H1 (cell line): ENCODE data around the gene FLT1. TPM values are rescaled to one million over a fixed set of nuclear protein-coding genes. Genes with fewer than 3 reads are reported as not detected.

Source experiments
- CTCF ChIA-PET: fragments of 300-600 bp; sonication (Branson Sonifier 250); formaldehyde crosslinking; loops from one replicate; lab custom pipeline; 2021; ENCODE audit not compliant: partially characterized antibody; lab: Charles Lee
- POLR2A ChIA-PET: fragments of 300-600 bp; sonication (Branson Sonifier 250); formaldehyde crosslinking; loops from one replicate; lab custom pipeline; 2021; ENCODE audit warnings: inconsistent platforms; ENCODE audit not compliant: partially characterized antibody; lab: Charles Lee
- DNase-seq, 2 experiments: peaks; one replicate each; pipeline versions ENCODE4 v3.0.0 to v3.0.0-alpha.2; 2010 to 2022; ENCODE audit warnings: low spot score in 2 of 2, low read depth in 1 of 2, mixed read lengths in 1 of 2
- FAIRE-seq: peaks from 2 replicates; lab custom pipeline; 2011; peaks lifted over from hg19 to GRCh38; lab: Jason Lieb, UNC
- H2AFZ ChIP-seq: 2 replicates; pipeline ENCODE4 v1.8.1; 2012; ENCODE audit warnings: low read length, inconsistent platforms
- H2AK5ac ChIP-seq: 2 replicates; pipeline ENCODE4 v1.6.1; 2013; ENCODE audit warnings: low read depth, low read length
- H2BK120ac ChIP-seq: replicated peaks from 2 replicates; pipeline ENCODE3; 2013; ENCODE audit warnings: low read depth, low read length, inconsistent platforms
- H2BK12ac ChIP-seq: 2 replicates; pipeline ENCODE4 v1.6.1; 2013; ENCODE audit warnings: low read depth, low read length
- H2BK15ac ChIP-seq: 2 replicates; pipeline ENCODE4 v1.6.1; 2013; ENCODE audit warnings: low read length
- H2BK20ac ChIP-seq: 2 replicates; pipeline ENCODE4 v1.6.1; 2013; ENCODE audit warnings: low read length
- H2BK5ac ChIP-seq: 2 replicates; pipeline ENCODE4 v1.6.1; 2013; ENCODE audit warnings: low read depth, low read length
- H3K14ac ChIP-seq: 2 replicates; pipeline ENCODE4 v1.6.1; 2013; ENCODE audit warnings: inconsistent platforms; ENCODE audit not compliant: insufficient read length
- H3K18ac ChIP-seq: 2 replicates; pipeline ENCODE4 v1.6.1; 2013; ENCODE audit warnings: low read length; ENCODE audit errors: extremely low read depth
- H3K23ac ChIP-seq: 2 replicates; pipeline ENCODE4 v1.6.1; 2013; ENCODE audit warnings: inconsistent platforms; ENCODE audit not compliant: insufficient read length
- H3K23me2 ChIP-seq: 2 replicates; pipeline ENCODE4 v1.6.1; 2013; ENCODE audit warnings: low read depth, low read length
- H3K27ac ChIP-seq: 2 replicates; pipeline ENCODE4 v1.6.1; 2011; ENCODE audit warnings: low read depth, low read length, inconsistent platforms
- H3K27me3 ChIP-seq, 4 experiments: replicated peaks in 1 of 4; 1 replicate in 1 of 4; 2 replicates in 3 of 4; pipeline versions ENCODE4 v1.6.1 to v1.8.1; 2011 to 2013; ENCODE audit warnings: low read length in 3 of 4, mild to moderate bottlenecking in 3 of 4, inconsistent platforms in 2 of 4, mixed read lengths in 2 of 4, moderate library complexity in 1 of 4; ENCODE audit not compliant: control insufficient read depth in 3 of 4, insufficient read depth in 3 of 4; ENCODE audit errors: extremely low read depth in 1 of 4
- H3K36me3 ChIP-seq, 4 experiments: 2 replicates each; pipeline versions ENCODE4 v1.6.1 to v1.8.1; 2011 to 2013; ENCODE audit warnings: mild to moderate bottlenecking in 4 of 4, low read length in 3 of 4, moderate library complexity in 2 of 4, control low read depth in 1 of 4, inconsistent platforms in 1 of 4; ENCODE audit not compliant: insufficient read depth in 4 of 4, control insufficient read depth in 2 of 4
- H3K4ac ChIP-seq: replicated peaks from 2 replicates; pipeline ENCODE3; 2013; ENCODE audit warnings: low read length, low read depth, mixed read lengths, inconsistent platforms; ENCODE audit not compliant: insufficient read length
- H3K4me1 ChIP-seq, 4 experiments: replicated peaks in 1 of 4; 1 replicate in 1 of 4; 2 replicates in 3 of 4; pipeline versions ENCODE4 v1.6.1 to v1.8.1; 2011 to 2013; ENCODE audit warnings: low read length in 3 of 4, inconsistent platforms in 2 of 4, mixed read lengths in 1 of 4; ENCODE audit not compliant: insufficient read depth in 4 of 4, control insufficient read depth in 3 of 4
- H3K4me2 ChIP-seq, 2 experiments: 2 replicates each; pipeline versions ENCODE4 v1.6.1 to v1.8.1; 2011 to 2013; ENCODE audit warnings: low read depth in 2 of 2, low read length in 2 of 2, control low read depth in 1 of 2, inconsistent platforms in 1 of 2, mild to moderate bottlenecking in 1 of 2; ENCODE audit not compliant: insufficient read depth in 1 of 2
- H3K4me3 ChIP-seq, 4 experiments: fragments of 200-600, 300-600 bp in 1 of 4; sonication (generic), shearing (Covaris generic), sonication (Bioruptor Twin) in 1 of 4; 2 replicates each; pipeline versions ENCODE4 v1.5.1 to v1.8.1; 2011 to 2016; ENCODE audit warnings: low read length in 4 of 4, low read depth in 3 of 4, control low read depth in 2 of 4, inconsistent platforms in 2 of 4, mild to moderate bottlenecking in 2 of 4, mixed read lengths in 1 of 4, moderate library complexity in 1 of 4; ENCODE audit not compliant: insufficient read depth in 2 of 4; ENCODE audit errors: extremely low read depth in 1 of 4
- H3K56ac ChIP-seq: replicated peaks from 2 replicates; pipeline ENCODE3; 2013; ENCODE audit warnings: low read depth, mild to moderate bottlenecking, mixed read lengths, low read length, inconsistent platforms; ENCODE audit not compliant: insufficient read length
- H3K79me1 ChIP-seq: 2 replicates; pipeline ENCODE4 v1.6.1; 2013; ENCODE audit warnings: low read depth, low read length, control low read depth
- H3K79me2 ChIP-seq, 2 experiments: 2 replicates each; pipeline versions ENCODE4 v1.6.1 to v1.8.1; 2012 to 2013; ENCODE audit warnings: low read length in 2 of 2, mild to moderate bottlenecking in 2 of 2, inconsistent platforms in 1 of 2; ENCODE audit not compliant: insufficient read depth in 2 of 2, control insufficient read depth in 1 of 2
- H3K9ac ChIP-seq, 4 experiments: replicated peaks in 1 of 4; 1 replicate in 1 of 4; 2 replicates in 3 of 4; pipeline versions ENCODE4 v1.6.1 to v1.8.1; 2011 to 2013; ENCODE audit warnings: low read depth in 3 of 4, low read length in 3 of 4, control low read depth in 2 of 4, mild to moderate bottlenecking in 2 of 4, moderate library complexity in 2 of 4, inconsistent platforms in 1 of 4; ENCODE audit errors: extremely low read depth in 1 of 4
- H3K9me3 ChIP-seq, 2 experiments: 2 replicates each; pipeline versions ENCODE4 v1.6.1 to v1.8.1; 2012 to 2013; ENCODE audit warnings: mild to moderate bottlenecking in 2 of 2, moderate library complexity in 2 of 2, control low read depth in 1 of 2, inconsistent platforms in 1 of 2, low read depth in 1 of 2, low read length in 1 of 2, mixed read lengths in 1 of 2; ENCODE audit not compliant: insufficient read depth in 2 of 2
- H4K20me1 ChIP-seq, 2 experiments: replicated peaks in 1 of 2; 2 replicates each; pipeline versions ENCODE3 to v1.8.1; 2011 to 2013; ENCODE audit warnings: inconsistent platforms in 2 of 2, low read length in 2 of 2, mild to moderate bottlenecking in 1 of 2; ENCODE audit not compliant: insufficient read depth in 2 of 2, control insufficient read depth in 1 of 2
- H4K5ac ChIP-seq: 2 replicates; pipeline ENCODE4 v1.6.1; 2013; ENCODE audit warnings: low read length, low read depth, mixed read lengths, inconsistent platforms; ENCODE audit not compliant: insufficient read length
- H4K8ac ChIP-seq: 2 replicates; pipeline ENCODE4 v1.8.0; 2013; ENCODE audit warnings: mild to moderate bottlenecking, moderate library complexity, low read length, inconsistent platforms; ENCODE audit not compliant: insufficient read depth; ENCODE audit errors: extremely low read depth
- H4K91ac ChIP-seq: replicated peaks from 2 replicates; pipeline ENCODE3; 2013; ENCODE audit warnings: low read length, mixed read lengths, inconsistent platforms; ENCODE audit not compliant: insufficient read length
- SUZ12 ChIP-seq: fragments of 200-600 bp; sonication (generic); IDR thresholded peaks from 2 replicates; pipeline ENCODE4 v1.6.1; 2012; ENCODE audit warnings: mild to moderate bottlenecking, inconsistent platforms, low read length, moderate library complexity, mixed read lengths
- WGBS, 2 experiments: shearing (Covaris generic) in 1 of 2; methylation state at CpG; one replicate each; pipeline versions ENCODE4 v1.1.6 to v1.1.7; 2013 to 2015; ENCODE audit warnings: low lambda C conversion rate in 2 of 2, mixed read lengths in 2 of 2, inconsistent platforms in 1 of 2, low coverage in 1 of 2, missing lambda C conversion rate in 1 of 2; ENCODE audit not compliant: insufficient replicate concordance in 2 of 2, insufficient coverage in 1 of 2, insufficient read length in 1 of 2; ENCODE audit errors: extremely low coverage in 1 of 2, missing lambda C conversion rate in 1 of 2; 5-methylcytosine and 5-hydroxymethylcytosine counted together
- polyA plus RNA-seq, 7 experiments: library from polyadenylated mRNA; depleted of rRNA in 3 of 7; stranded (reverse) in 5 of 7; unstranded in 2 of 7; fragments of >200 nt in 5 of 7; fragments of 200-250 nt in 2 of 7; gene quantifications; 1 replicate in 5 of 7; 2 replicates in 1 of 7; 4 replicates in 1 of 7; pipeline versions ENCODE4 v1.2.1 to v1.2.3, GENCODE V29; 2011 to 2013; ENCODE audit warnings: missing spikeins in 2 of 7, mixed read lengths in 2 of 7
- total RNA-seq: library from RNA; stranded (reverse); fragmentation: NEBNext Ultra II Directional; extraction: Animal tissue kit (Norgen Biotek cat#: 25700); gene quantifications from 2 replicates; pipeline ENCODE4 v1.2.1, GENCODE V29; 2021

FLT1 gene
- total and polyA plus RNA-seq, 2 of the 8 experiments (the other 6 are each of a cell fraction or from before 2014, with no cell fraction given): 19.7 to 90.2 TPM

DNA sequence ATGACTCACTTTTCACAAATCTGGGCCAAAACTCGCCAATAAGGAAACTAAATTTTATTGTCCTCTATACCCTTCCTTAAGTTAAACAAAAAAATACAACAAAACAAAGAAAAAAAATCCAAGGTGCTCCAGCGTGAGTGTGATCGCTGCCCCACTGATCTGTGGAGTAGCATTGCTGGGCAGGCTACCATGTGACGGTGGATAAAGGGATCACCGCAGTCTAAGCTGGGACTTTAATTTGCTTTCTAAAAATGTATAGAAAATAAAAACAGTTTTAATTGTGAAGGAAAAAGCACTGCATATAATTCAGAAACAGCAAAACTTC, 92.9 kb downstream of the FLT1 start:
- Histone ChIP-seq H3K9ac (no peak overlapping the region), H3K14ac (no peak overlapping the region), H3K56ac (no peak overlapping the region), H4K91ac (no peak overlapping the region), H3K23ac (no peak overlapping the region), H3K79me2 (no peaks in the 10 kb centered on the region; a peak in 1 of 4 replicates), H3K23me2 (no peaks in the 10 kb centered on the region), H3K18ac (no peak overlapping the region), H2BK12ac (no peak overlapping the region), H4K20me1 (no peaks in the 10 kb centered on the region), H4K5ac (no peak overlapping the region), H2AFZ (no peak overlapping the region), H3K4ac (no peak overlapping the region), H3K36me3 (peaks cover 9 to 58% (median 33%) of the 10 kb centered on the region in 4 experiments), H3K27ac (no peak overlapping the region), H2BK120ac (no peak overlapping the region), H3K27me3 (no peaks in the 10 kb centered on the region), H2AK5ac (no peak overlapping the region), H4K8ac (no peak overlapping the region), H3K79me1 (no peaks in the 10 kb centered on the region), H2BK20ac (no peak overlapping the region), H2BK15ac (no peak overlapping the region), H3K4me2 (no peak overlapping the region), H3K4me3 (no peak overlapping the region), H2BK5ac (no peak overlapping the region), H3K9me3 (no peaks in the 10 kb centered on the region), H3K4me1 (peaks cover 0 to 3% (median 0%) of the 10 kb centered on the region in 4 experiments; a peak in 3 of 7 replicates)
- TF ChIP-seq SUZ12: no peak
- FAIRE-seq (no peak), DNase-seq (no peak)
- POLR2A ChIA-PET: interaction anchor here (0.6 kb wide), 1 partner anchor 14 kb away, joined by 4 read pairs; no protein-coding TSS in a partner anchor
- CTCF ChIA-PET: no interaction called here
- WGBS, 2 experiments: 81% methylated on average over 5 of the region's 5 CpGs; no CpG with 5 or more reads in 1 of the 2 experiments
